GM18507 (cell line): ENCODE results near the gene TMEM248.
"Not testable (repeated sequence)": the region's sequence is repeated elsewhere in the genome, so short reads cannot be mapped to it uniquely, and the experiment has no call there.

Experiments used
- DNase-seq: peaks from one replicate; pipeline ENCODE4 v3.0.0; 2011; ENCODE audit warnings: low read depth; ENCODE audit not compliant: insufficient read length; ENCODE audit errors: extremely low spot score
- FAIRE-seq: peaks from 2 replicates; lab custom pipeline; 2011; peaks lifted over from hg19 to GRCh38; lab: Jason Lieb, UNC

Gene TMEM248

GRCh38 chr7:66989552-66989951 is 68.5 kb downstream of the TMEM248 start:
- not testable (repeated sequence) for FAIRE-seq

GRCh38 chr7:66994051-66994450 is 73.0 kb downstream of the TMEM248 start:
- FAIRE-seq, result not testable (repeated sequence)

More at GRCh38 chr7:66989552-66989951, 68.5 kb downstream of the TMEM248 start:
- not testable (repeated sequence) for DNase-seq

GRCh38 chr7:66994691-66995049 is 73.6 kb downstream of the TMEM248 start:
- peak; percentile 85 for FAIRE-seq
- DNase-seq, result not testable (repeated sequence)

More at GRCh38 chr7:66994051-66994450, 73.0 kb downstream of the TMEM248 start:
- DNase-seq, result not testable (repeated sequence)

GRCh38 chr7:66995050-66995776 is 74.2 kb downstream of the TMEM248 start, which contains the start of gene SBDS:
SBDS (minus strand) TSS chr7:66995586; CDS start chr7:66995417, 169 bp downstream.
- peak; percentile 99 for FAIRE-seq
- DNase-seq, result peak; percentile 35

GRCh38 chr7:66996444-66997191 is 75.6 kb downstream of the TMEM248 start, which contains the start of gene TYW1:
TYW1 (plus strand) TSS chr7:66996833; CDS start chr7:66996979, 146 bp downstream.
- FAIRE-seq (peak; percentile 99), DNase-seq (peak; percentile 50)

- peak; percentile 95 for FAIRE-seq
- not testable (repeated sequence) for DNase-seq
These were observed 79.7 kb downstream of the TMEM248 start for GRCh38 chr7:67000601-67001258.

- DNase-seq, result not testable (repeated sequence)
These were observed 83.1 kb downstream of the TMEM248 start for GRCh38 chr7:67004145-67004544.

GRCh38 chr7:67006965-67007364 is 85.9 kb downstream of the TMEM248 start:
- FAIRE-seq (no peak), DNase-seq (no peak)

More at GRCh38 chr7:67004145-67004544, 83.1 kb downstream of the TMEM248 start:
- FAIRE-seq, result not testable (repeated sequence)
